ENCODE results near the gene MYO5B.

Gene MYO5B

GRCh38 chr18:50187659-50188058 is 7.3 kb downstream of the MYO5B start:
- no peak for DNase-seq

- no peak for DNase-seq
These were observed 8.6 kb downstream of the MYO5B start for GRCh38 chr18:50186385-50186784.

- DNase-seq: no peak
These were observed 11.4 kb downstream of the MYO5B start for GRCh38 chr18:50183556-50183955.

GRCh38 chr18:50182511-50182910 is 12.4 kb downstream of the MYO5B start:
- no peak for DNase-seq

GRCh38 chr18:50181590-50181989 is 13.4 kb downstream of the MYO5B start:
- no peak for DNase-seq

GRCh38 chr18:50179465-50179864 is 15.5 kb downstream of the MYO5B start:
- no peak for DNase-seq

- no peak for DNase-seq
These were observed 17.5 kb downstream of the MYO5B start for GRCh38 chr18:50177294-50177992.

GRCh38 chr18:50172367-50172766 is 22.6 kb downstream of the MYO5B start:
- no peak for DNase-seq

- no peak for DNase-seq
These were observed 23.5 kb downstream of the MYO5B start for GRCh38 chr18:50171406-50171805.

GRCh38 chr18:50170004-50170403 is 24.9 kb downstream of the MYO5B start:
- no peak for DNase-seq

- no peak for DNase-seq
These were observed 25.8 kb downstream of the MYO5B start for GRCh38 chr18:50169149-50169548.

GRCh38 chr18:50167966-50168365 is 27.0 kb downstream of the MYO5B start:
- no peak for DNase-seq

- DNase-seq: no peak
These were observed 28.0 kb downstream of the MYO5B start for GRCh38 chr18:50166901-50167300.

- DNase-seq: no peak
These were observed 31.4 kb downstream of the MYO5B start for GRCh38 chr18:50163505-50163904.

- no peak for DNase-seq
These were observed 32.3 kb downstream of the MYO5B start for GRCh38 chr18:50162486-50163304.

- no peak for DNase-seq
These were observed 33.2 kb downstream of the MYO5B start for GRCh38 chr18:50161597-50162205.

GRCh38 chr18:50159654-50160046 is 35.3 kb downstream of the MYO5B start:
- no peak for DNase-seq

GRCh38 chr18:50158866-50159653 is 35.9 kb downstream of the MYO5B start:
- no peak for DNase-seq

GRCh38 chr18:50155406-50155805 is 39.5 kb downstream of the MYO5B start:
- no peak for DNase-seq

- no peak for DNase-seq
These were observed 40.5 kb downstream of the MYO5B start for GRCh38 chr18:50154420-50154819.

GRCh38 chr18:50152900-50153299 is 42.0 kb downstream of the MYO5B start:
- no peak for DNase-seq

GRCh38 chr18:50151926-50152325 is 43.0 kb downstream of the MYO5B start:
- no peak for DNase-seq

GRCh38 chr18:50144540-50144939 is 50.4 kb downstream of the MYO5B start:
- no peak for DNase-seq

Data from SW 1271 (cell line).